Thymus (tissue), 11 donors: ENCODE measurements around the gene CASP1. TPM values are rescaled to one million over a fixed set of nuclear protein-coding genes. Genes with fewer than 3 reads are reported as not detected.

ENCODE experiments used
- DNase-seq, 9 donors: peaks; one replicate each; pipeline ENCODE4 v3.0.0-alpha.2; 2013; ENCODE audit warnings: low spot score in 9 of 9, low read depth in 6 of 9, missing footprints in 1 of 9
- H3K27ac ChIP-seq, 2 donors: one replicate each; pipeline ENCODE4 v1.5.1; 2013; ENCODE audit warnings: control low read depth in 1 of 2, low read depth in 1 of 2, low read length in 1 of 2, mild to moderate bottlenecking in 1 of 2, moderate library complexity in 1 of 2
- H3K27me3 ChIP-seq, 2 donors: one replicate each; pipeline ENCODE4 v1.5.1; 2013; ENCODE audit warnings: low read length in 1 of 2; ENCODE audit not compliant: control insufficient read depth in 2 of 2, insufficient read depth in 1 of 2
- H3K36me3 ChIP-seq, 2 donors: one replicate each; pipeline ENCODE4 v1.5.1; 2013; ENCODE audit warnings: low read length in 1 of 2, mild to moderate bottlenecking in 1 of 2, moderate library complexity in 1 of 2; ENCODE audit not compliant: control insufficient read depth in 2 of 2, insufficient read depth in 2 of 2
- H3K4me1 ChIP-seq, 2 donors: one replicate each; pipeline ENCODE4 v1.5.1; 2013; ENCODE audit warnings: low read length in 2 of 2; ENCODE audit not compliant: control insufficient read depth in 2 of 2, insufficient read depth in 2 of 2
- H3K4me3 ChIP-seq, 2 donors: one replicate each; pipeline ENCODE4 v1.5.1; 2013; ENCODE audit warnings: low read length in 2 of 2, control low read depth in 1 of 2, mild to moderate bottlenecking in 1 of 2
- H3K9me3 ChIP-seq, 2 donors: one replicate each; pipeline ENCODE4 v1.5.1; 2013; ENCODE audit warnings: low read length in 1 of 2, mild to moderate bottlenecking in 1 of 2; ENCODE audit not compliant: control insufficient read depth in 2 of 2, insufficient read depth in 1 of 2
- WGBS: extraction: QIAGEN DNeasy Blood & Tissue Kit; methylation state at CpG from one replicate; pipeline ENCODE4 v1.1.7; 2013; 5-methylcytosine and 5-hydroxymethylcytosine counted together
- polyA plus RNA-seq: library from polyadenylated mRNA; stranded (reverse); fragments of 200-250 nt; gene quantifications from one replicate; pipeline ENCODE4 v1.2.3, GENCODE V29; 2013
- total RNA-seq: library from RNA; stranded (reverse); fragments of 120-200 nt; gene quantifications from one replicate; pipeline ENCODE4 v1.2.4, GENCODE V29; 2013
- donor health status: healthy.

The CASP1 gene
- total and polyA plus RNA-seq, 2 donors: 30.9 to 40.4 TPM

DNA sequence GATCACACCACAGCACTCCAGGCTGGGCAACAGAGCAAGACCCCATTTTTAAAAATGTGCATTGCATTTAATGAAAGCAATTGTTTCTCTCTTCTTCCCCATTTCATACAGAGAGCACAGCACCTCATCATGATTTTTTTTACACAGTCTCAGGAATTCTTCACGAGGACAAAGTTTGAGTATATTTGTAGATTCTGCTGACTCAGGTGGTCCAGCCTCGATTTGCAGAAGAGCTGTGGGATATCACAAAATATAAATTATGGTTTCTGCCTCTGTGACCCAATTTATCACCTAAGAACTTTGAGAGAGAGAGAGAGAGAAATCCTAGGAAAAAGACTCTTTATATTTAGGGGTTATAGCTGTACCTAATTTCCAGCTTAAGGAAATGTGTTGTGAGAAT is 31.8 kb downstream of the CASP1 start:
- Histone ChIP-seq H3K36me3 (no peaks in the 10 kb centered on the region), H3K27me3 (no peaks in the 10 kb centered on the region), H3K27ac (no peak overlapping the region), H3K9me3 (no peaks in the 10 kb centered on the region), H3K4me3 (no peak overlapping the region), H3K4me1 (no peaks in the 10 kb centered on the region)
- WGBS: 89% methylated on average over 2 of the region's 2 CpGs
- DNase-seq: no peak

DNA sequence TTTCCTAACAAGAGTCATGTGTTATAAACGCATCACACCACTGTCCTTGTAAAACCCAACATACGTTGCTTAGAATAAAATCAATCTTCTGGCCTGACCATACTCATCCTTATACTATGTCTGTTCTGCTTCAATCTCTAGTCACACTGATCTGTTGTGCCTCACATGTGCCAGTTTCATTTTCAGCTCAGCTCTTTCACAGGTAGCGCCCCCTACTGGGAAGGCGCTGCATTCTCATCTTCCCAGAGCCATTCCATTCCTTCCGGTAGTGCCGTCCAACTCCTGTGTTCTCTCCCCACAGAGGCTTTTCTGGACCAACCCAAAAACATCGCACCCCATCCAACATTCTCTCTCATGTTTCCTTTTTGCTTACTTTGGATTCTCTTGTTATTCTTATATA is 34.1 kb downstream of the CASP1 start:
- Histone ChIP-seq H3K4me1 (no peaks in the 10 kb centered on the region), H3K36me3 (no peaks in the 10 kb centered on the region), H3K27ac (no peak overlapping the region), H3K9me3 (no peaks in the 10 kb centered on the region), H3K4me3 (no peak overlapping the region), H3K27me3 (no peaks in the 10 kb centered on the region)
- DNase-seq: peak in 7 of 9 donors; percentile 5 to 35 (median 9)
- WGBS: 91% methylated on average over 7 of the region's 7 CpGs

- DNase-seq: no peak
- Histone ChIP-seq H3K9me3 (no peaks in the 10 kb centered on the region), H3K4me3 (no peak overlapping the region), H3K4me1 (no peaks in the 10 kb centered on the region), H3K36me3 (no peaks in the 10 kb centered on the region), H3K27ac (no peak overlapping the region), H3K27me3 (no peaks in the 10 kb centered on the region)
- 97% methylated on average over 5 of the region's 5 CpGs for WGBS
Measured at GRCh38 chr11:105000167-105000566, 34.8 kb downstream of the CASP1 start.

GRCh38 chr11:104999721-105000120 is 35.2 kb downstream of the CASP1 start:
- Histone ChIP-seq H3K4me1 (no peaks in the 10 kb centered on the region), H3K9me3 (no peaks in the 10 kb centered on the region), H3K27ac (no peak overlapping the region), H3K36me3 (no peaks in the 10 kb centered on the region), H3K27me3 (no peaks in the 10 kb centered on the region), H3K4me3 (no peak overlapping the region)
- no peak for DNase-seq
- WGBS: 67% methylated on average over 1 of the region's 1 CpG

DNA sequence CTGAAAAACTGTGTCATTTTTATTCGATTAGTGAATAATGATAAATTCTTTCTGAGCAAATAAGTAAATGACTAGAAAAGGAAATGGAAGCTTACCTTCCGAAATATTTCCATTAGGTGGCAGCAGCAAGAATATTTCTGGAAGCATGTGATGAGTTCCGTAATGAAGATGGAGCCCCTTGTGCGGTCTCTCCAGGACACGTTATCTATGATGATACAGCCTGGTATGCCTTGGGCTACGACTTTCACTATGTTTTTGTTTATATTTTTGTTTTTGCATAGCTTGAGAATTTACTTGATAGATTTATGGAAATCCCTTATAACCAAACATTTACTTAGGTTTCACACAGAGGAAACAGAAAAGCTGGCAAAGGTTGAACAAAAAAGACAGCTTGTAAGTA is 37.7 kb downstream of the CASP1 start:
- Histone ChIP-seq H3K9me3 (no peaks in the 10 kb centered on the region), H3K36me3 (no peaks in the 10 kb centered on the region), H3K4me3 (no peak overlapping the region), H3K27me3 (no peaks in the 10 kb centered on the region), H3K27ac (no peak overlapping the region), H3K4me1 (no peaks in the 10 kb centered on the region)
- no peak for DNase-seq
- WGBS: 92% methylated on average over 6 of the region's 6 CpGs

DNA sequence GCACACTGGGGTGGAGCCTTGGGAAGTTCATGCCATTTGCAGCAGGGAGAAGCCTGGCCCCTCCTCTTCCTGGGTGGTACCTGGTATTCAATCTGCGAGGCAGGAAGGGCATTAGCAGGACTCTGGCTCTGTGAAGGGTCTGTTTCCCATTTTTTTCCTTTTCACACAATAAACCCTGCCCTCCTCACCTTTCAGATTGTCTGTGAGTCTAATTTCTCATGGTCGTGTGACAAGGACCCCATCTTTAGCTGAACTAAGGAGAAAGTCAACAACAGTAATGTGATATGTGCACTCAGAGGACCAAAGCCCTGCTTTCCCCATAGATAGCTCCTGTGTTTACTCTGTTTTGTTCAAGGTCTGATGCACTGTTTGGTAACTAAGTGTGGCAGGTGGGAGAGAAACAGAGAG is 39.9 kb downstream of the CASP1 start:
- Histone ChIP-seq H3K36me3 (no peaks in the 10 kb centered on the region), H3K27ac (no peak overlapping the region), H3K4me1 (no peaks in the 10 kb centered on the region), H3K4me3 (no peak overlapping the region), H3K9me3 (no peaks in the 10 kb centered on the region), H3K27me3 (no peaks in the 10 kb centered on the region)
- 90% methylated on average over 2 of the region's 2 CpGs for WGBS
- no peak for DNase-seq

- Histone ChIP-seq H3K27ac (no peak overlapping the region), H3K36me3 (no peaks in the 10 kb centered on the region), H3K4me3 (no peak overlapping the region), H3K27me3 (no peaks in the 10 kb centered on the region), H3K4me1 (no peaks in the 10 kb centered on the region), H3K9me3 (no peaks in the 10 kb centered on the region)
- WGBS: 89% methylated on average over 1 of the region's 1 CpG
- DNase-seq: no peak
Measured at GRCh38 chr11:104992781-104993180, 42.2 kb downstream of the CASP1 start.

DNA sequence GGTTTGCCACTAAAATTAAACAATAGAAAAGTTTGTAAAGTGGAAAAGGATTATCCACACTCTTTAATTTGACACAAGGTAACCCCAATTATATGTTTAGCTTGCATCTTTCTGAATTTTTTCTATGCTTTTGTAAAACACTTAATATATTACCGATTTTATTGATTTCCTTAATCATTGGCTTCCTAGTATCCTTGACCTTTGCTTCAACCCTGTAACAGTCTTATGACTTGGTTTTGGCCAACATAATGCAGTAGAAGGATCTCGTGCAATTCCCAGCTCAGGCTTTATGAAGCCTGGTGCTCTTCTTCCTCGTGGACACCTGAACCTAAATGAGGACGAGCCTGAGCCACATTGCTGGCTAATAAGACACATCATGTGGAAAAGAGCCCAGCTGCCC is 43.0 kb downstream of the CASP1 start:
- Histone ChIP-seq H3K27ac (no peak overlapping the region), H3K4me1 (no peaks in the 10 kb centered on the region), H3K36me3 (no peaks in the 10 kb centered on the region), H3K27me3 (no peaks in the 10 kb centered on the region), H3K4me3 (no peak overlapping the region), H3K9me3 (no peaks in the 10 kb centered on the region)
- WGBS: 96% methylated on average over 4 of the region's 4 CpGs
- no peak for DNase-seq

DNA sequence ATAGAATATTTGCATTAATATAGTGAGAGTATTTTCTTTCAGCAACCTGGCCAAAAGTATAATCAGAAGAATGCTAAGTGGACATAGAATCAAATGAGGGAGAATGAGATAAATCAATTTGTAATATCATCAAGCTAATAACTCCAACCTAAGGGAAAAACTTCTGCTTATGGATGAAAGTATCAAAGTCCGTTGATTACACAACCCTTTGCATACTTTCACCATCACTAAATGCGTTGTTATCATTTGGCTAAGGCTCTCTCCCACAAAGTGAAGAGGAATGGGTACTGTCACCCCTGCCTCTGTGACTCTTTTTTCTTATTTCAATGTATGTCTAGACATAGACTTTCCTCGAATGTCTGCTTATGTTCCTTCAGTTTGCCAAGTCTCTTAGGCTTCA is 50.1 kb downstream of the CASP1 start:
- no peaks in the 10 kb centered on the region for H3K27me3 ChIP-seq
- no peak overlapping the region for H3K27ac ChIP-seq
- H3K4me1 ChIP-seq: no peaks in the 10 kb centered on the region
- H3K4me3 ChIP-seq: no peak overlapping the region
- H3K36me3 ChIP-seq: no peaks in the 10 kb centered on the region
- H3K9me3 ChIP-seq: no peaks in the 10 kb centered on the region
- DNase-seq: no peak
- WGBS: 97% methylated on average over 3 of the region's 3 CpGs

- H3K27ac ChIP-seq: no peak overlapping the region
- H3K36me3 ChIP-seq: no peaks in the 10 kb centered on the region
- H3K4me3 ChIP-seq: no peak overlapping the region
- no peaks in the 10 kb centered on the region for H3K27me3 ChIP-seq
- H3K9me3 ChIP-seq: no peaks in the 10 kb centered on the region
- DNase-seq: no peak
- WGBS: 97% methylated on average over 1 of the region's 1 CpG
- no peaks in the 10 kb centered on the region for H3K4me1 ChIP-seq
Measured at GRCh38 chr11:104979839-104980238, 55.1 kb downstream of the CASP1 start.
